ENCODE data around the gene TBXA2R. TPM values are rescaled to one million over a fixed set of nuclear protein-coding genes. Genes with fewer than 3 reads are reported as not detected.

Gene TBXA2R
- total RNA-seq, 1 donor from 2014 or later, result 0.39 TPM

DNA sequence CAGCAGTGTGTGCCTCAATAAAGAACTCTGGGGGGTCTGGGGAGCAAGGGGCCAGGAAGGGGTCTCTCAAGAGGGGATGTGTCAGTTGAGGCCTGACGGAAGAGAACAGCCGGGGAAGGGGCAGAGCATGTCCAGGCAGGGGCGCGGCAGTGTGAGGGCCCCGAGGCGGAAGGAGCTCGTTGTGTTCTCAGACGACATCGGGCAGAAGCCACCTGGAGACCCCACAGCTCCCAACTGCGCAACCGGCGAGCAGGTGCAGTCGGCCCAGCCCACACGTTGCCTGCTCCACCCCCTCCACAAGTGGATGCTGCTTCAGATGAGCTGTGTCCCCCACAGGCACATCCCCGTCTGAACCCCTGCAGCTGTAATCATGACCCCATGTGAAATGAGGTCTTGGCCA is 15.0 kb upstream of the TBXA2R start:
- TF ChIP-seq EZH2 (IDR thresholded peaks at IDR 0.05; ENCODE audit: insufficient read depth, low read length), result no peak
- TF ChIP-seq, protein P1, sequence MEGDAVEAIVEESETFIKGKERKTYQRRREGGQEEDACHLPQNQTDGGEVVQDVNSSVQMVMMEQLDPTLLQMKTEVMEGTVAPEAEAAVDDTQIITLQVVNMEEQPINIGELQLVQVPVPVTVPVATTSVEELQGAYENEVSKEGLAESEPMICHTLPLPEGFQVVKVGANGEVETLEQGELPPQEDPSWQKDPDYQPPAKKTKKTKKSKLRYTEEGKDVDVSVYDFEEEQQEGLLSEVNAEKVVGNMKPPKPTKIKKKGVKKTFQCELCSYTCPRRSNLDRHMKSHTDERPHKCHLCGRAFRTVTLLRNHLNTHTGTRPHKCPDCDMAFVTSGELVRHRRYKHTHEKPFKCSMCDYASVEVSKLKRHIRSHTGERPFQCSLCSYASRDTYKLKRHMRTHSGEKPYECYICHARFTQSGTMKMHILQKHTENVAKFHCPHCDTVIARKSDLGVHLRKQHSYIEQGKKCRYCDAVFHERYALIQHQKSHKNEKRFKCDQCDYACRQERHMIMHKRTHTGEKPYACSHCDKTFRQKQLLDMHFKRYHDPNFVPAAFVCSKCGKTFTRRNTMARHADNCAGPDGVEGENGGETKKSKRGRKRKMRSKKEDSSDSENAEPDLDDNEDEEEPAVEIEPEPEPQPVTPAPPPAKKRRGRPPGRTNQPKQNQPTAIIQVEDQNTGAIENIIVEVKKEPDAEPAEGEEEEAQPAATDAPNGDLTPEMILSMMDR (IDR thresholded peaks at IDR 0.05; ENCODE audit: insufficient read depth, low read depth, low read length), result no peak
- DNase-seq (ENCODE audit: low read depth), result no peak
- no peak for FAIRE-seq

DNA sequence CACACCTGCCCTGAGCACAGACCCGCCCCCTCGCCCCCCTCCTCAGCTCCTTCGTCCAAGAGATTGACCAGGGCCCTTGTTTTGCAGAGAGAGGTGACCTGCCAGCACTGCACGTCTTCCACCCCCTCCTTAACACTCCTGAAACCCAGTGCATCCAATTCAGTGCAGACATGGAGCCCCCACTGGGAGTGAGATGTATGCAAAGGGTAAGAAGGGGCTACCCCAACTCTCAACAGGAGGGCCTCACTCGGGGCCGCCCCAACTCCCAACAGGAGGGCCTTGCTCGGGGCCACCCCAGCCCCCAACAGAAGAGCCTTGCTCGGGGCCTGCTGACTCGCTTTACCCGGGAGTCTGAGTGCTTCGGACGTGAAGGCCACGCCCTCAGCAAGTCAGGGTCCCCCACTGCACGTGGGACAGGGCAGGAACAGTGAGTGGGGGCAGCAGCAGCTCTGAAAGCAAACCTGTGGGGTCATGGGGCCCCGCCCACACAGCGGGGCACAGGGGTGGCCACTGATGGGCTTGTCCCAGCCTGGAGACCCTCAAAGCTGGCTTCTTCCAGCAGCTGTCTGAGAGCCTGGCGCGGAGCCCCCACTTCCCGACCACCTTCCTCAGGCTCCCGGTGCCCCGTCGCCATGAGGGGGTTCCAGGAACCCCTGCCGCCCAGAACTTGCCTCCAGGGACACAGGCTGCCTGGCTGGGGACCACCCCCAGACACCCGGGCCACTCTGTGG is 14.3 kb upstream of the TBXA2R start:
- no peaks in the 10 kb centered on the region for H3K9me3 ChIP-seq (ENCODE audit: insufficient read depth, low read depth, low read length)

More for the DNA sequence above, 15.0 kb upstream of the TBXA2R start:
- Mint-ChIP-seq H3K36me3 (ENCODE audit: low read depth, unreplicated experiment) (peaks cover 6% of the 10 kb centered on the region), H3K4me1 (ENCODE audit: low read depth, unreplicated experiment) (peaks cover 4% of the 10 kb centered on the region), H3K27me3 (ENCODE audit: low read depth, unreplicated experiment) (no peaks in the 10 kb centered on the region), H3K9me3 (ENCODE audit: unreplicated experiment) (no peaks in the 10 kb centered on the region), H3K4me3 (ENCODE audit: unreplicated experiment) (no peak overlapping the region), H3K27ac (ENCODE audit: unreplicated experiment) (no peak overlapping the region)
- Histone ChIP-seq H3K36me3 (ENCODE audit: insufficient read depth, low read length) (no peaks in the 10 kb centered on the region), H2AFZ (ENCODE audit: low read depth, low read length) (no peak overlapping the region), H3K9me3 (ENCODE audit: insufficient read depth, low read depth, low read length) (no peaks in the 10 kb centered on the region), H3K4me2 (ENCODE audit: low read length) (no peak overlapping the region), H3K27ac (ENCODE audit: low read depth, low read length) (no peak overlapping the region), H3K9ac (ENCODE audit: low read length) (no peak overlapping the region), H4K20me1 (ENCODE audit: insufficient read depth, low read length) (peaks cover 31% of the 10 kb centered on the region), H3K27me3 (ENCODE audit: insufficient read depth, low read length) (no peaks in the 10 kb centered on the region), H3K79me2 (ENCODE audit: insufficient read depth, low read length) (peaks cover 37% of the 10 kb centered on the region), H3K4me3 (ENCODE audit: insufficient read depth, low read depth, low read length) (no peak overlapping the region), H3K4me1 (ENCODE audit: insufficient read depth, low read length) (peaks cover 10% of the 10 kb centered on the region)

More for the DNA sequence above, 14.3 kb upstream of the TBXA2R start:
- peaks cover 4% of the 10 kb centered on the region for H3K4me1 Mint-ChIP-seq (ENCODE audit: low read depth, unreplicated experiment)
- Histone ChIP-seq H3K79me2 (ENCODE audit: insufficient read depth, low read length) (peaks cover 31% of the 10 kb centered on the region), H3K36me3 (ENCODE audit: insufficient read depth, low read length) (no peaks in the 10 kb centered on the region), H3K4me3 (ENCODE audit: insufficient read depth, low read depth, low read length) (no peak overlapping the region), H4K20me1 (ENCODE audit: insufficient read depth, low read length) (peaks cover 27% of the 10 kb centered on the region), H3K4me2 (ENCODE audit: low read length) (no peak overlapping the region), H3K27me3 (ENCODE audit: insufficient read depth, low read length) (no peaks in the 10 kb centered on the region), H3K9ac (ENCODE audit: low read length) (no peak overlapping the region), H2AFZ (ENCODE audit: low read depth, low read length) (no peak overlapping the region), H3K27ac (ENCODE audit: low read depth, low read length) (no peak overlapping the region), H3K4me1 (ENCODE audit: insufficient read depth, low read length) (peaks cover 10% of the 10 kb centered on the region)
- H3K9me3 Mint-ChIP-seq (ENCODE audit: unreplicated experiment), result no peaks in the 10 kb centered on the region
- H3K4me3 Mint-ChIP-seq (ENCODE audit: unreplicated experiment), result no peak overlapping the region
- no peak for DNase-seq (ENCODE audit: low read depth)
- H3K36me3 Mint-ChIP-seq (ENCODE audit: low read depth, unreplicated experiment), result peaks cover 6% of the 10 kb centered on the region
- no peak for TF ChIP-seq EZH2 (IDR thresholded peaks at IDR 0.05; ENCODE audit: insufficient read depth, low read length)
- TF ChIP-seq, protein P1 (IDR thresholded peaks at IDR 0.05; ENCODE audit: insufficient read depth, low read depth, low read length), result no peak
- FAIRE-seq, result no peak
- H3K27me3 Mint-ChIP-seq (ENCODE audit: low read depth, unreplicated experiment), result no peaks in the 10 kb centered on the region
- no peak overlapping the region for H3K27ac Mint-ChIP-seq (ENCODE audit: unreplicated experiment)

Measured in astrocyte (in vitro differentiated cells and primary cell).